Stomach (tissue), 9 donors: ENCODE results near the gene EHD4. TPM values are rescaled to one million over a fixed set of nuclear protein-coding genes. Genes with fewer than 3 reads are reported as not detected.
A peak's percentile ranks its signal among the peaks of the same experiment; 100 is the strongest.

Experiments
- DNase-seq, 2 donors: peaks; one replicate each; pipeline versions ENCODE4 v3.0.0 to v3.0.0-alpha.2; 2013 to 2019
- H3K27ac ChIP-seq, 5 donors: fragments of 200-600 bp in 4 of 5; sonication (generic) in 4 of 5; one replicate each; pipeline ENCODE4 v1.5.1; 2013 to 2019; ENCODE audit warnings: mild to moderate bottlenecking in 1 of 5, moderate library complexity in 1 of 5
- H3K27me3 ChIP-seq, 3 donors: fragments of 200-600 bp; sonication (generic); one replicate each; pipeline ENCODE4 v1.5.1; 2017 to 2019; ENCODE audit warnings: mixed run types in 1 of 3
- H3K36me3 ChIP-seq, 4 donors: fragments of 200-600 bp; sonication (generic); 1 replicate in 3 of 4; 2 replicates in 1 of 4; pipeline ENCODE4 v1.5.1; 2016 to 2019
- H3K4me1 ChIP-seq, 4 donors: fragments of 200-600 bp; sonication (generic); one replicate each; pipeline ENCODE4 v1.5.1; 2016 to 2019
- H3K4me3 ChIP-seq, 4 donors: fragments of 200-600 bp; sonication (generic) in 3 of 4; one replicate each; pipeline ENCODE4 v1.5.1; 2016 to 2019; ENCODE audit warnings: mild to moderate bottlenecking in 1 of 4
- H3K9me3 ChIP-seq, 4 donors: fragments of 200-600 bp; sonication (generic); one replicate each; pipeline ENCODE4 v1.5.1; 2016 to 2019
- CTCF ChIP-seq, 7 experiments: fragments of 450-650 bp in 4 of 7; fragments of 200-600 bp in 3 of 7; sonication (generic) in 3 of 7; IDR thresholded peaks; one replicate each; pipeline ENCODE4 v1.5.1; 2016 to 2019; ENCODE audit warnings: antibody characterized with exemption in 7 of 7, control low read depth in 2 of 7, mild to moderate bottlenecking in 1 of 7
- EP300 ChIP-seq: sonication (generic); formaldehyde crosslinking; IDR thresholded peaks from one replicate; pipeline ENCODE4 v1.6.1; 2017; ENCODE audit warnings: antibody characterized with exemption
- POLR2A ChIP-seq, 4 donors: fragments of 450-650 bp; IDR thresholded peaks; one replicate each; pipeline ENCODE4 v1.6.1; 2016; ENCODE audit warnings: antibody characterized with exemption in 4 of 4, control low read depth in 2 of 4, mild to moderate bottlenecking in 1 of 4, moderate library complexity in 1 of 4
- POLR2AphosphoS5 ChIP-seq, 3 donors: sonication (generic); formaldehyde crosslinking; IDR thresholded peaks; one replicate each; pipeline ENCODE4 v1.6.1; 2016; ENCODE audit warnings: antibody characterized with exemption in 3 of 3
- WGBS, 5 donors: extraction: QIAGEN DNeasy Blood & Tissue Kit in 3 of 5; methylation state at CpG; one replicate each; pipeline versions ENCODE4 v1.1.5 to v1.1.7; 2013 to 2018; 5-methylcytosine and 5-hydroxymethylcytosine counted together
- intact Hi-C: fragments of 100-400 bp; cut with DNase I; formaldehyde crosslinking; loops from one replicate; pipeline ENCODE4 v1.15.1; 2023; ENCODE audit warnings: low total_unique reads
- polyA plus RNA-seq, 3 donors: library from polyadenylated mRNA; stranded (reverse); fragments of 200-250 nt; gene quantifications; one replicate each; pipeline ENCODE4 v1.2.3, GENCODE V29; 2013
- total RNA-seq, 5 donors: library from RNA; depleted of rRNA; stranded (reverse); fragments of >200 nt; gene quantifications; one replicate each; pipeline versions ENCODE4 v1.1.0 to v1.2.3, GENCODE V29; 2014 to 2016
- donor health status: healthy with polysubstance abuse.
- donor health status: Bipolar disorder and iron deficiency.
- donor health status: healthy.

EHD4 gene
- total and polyA plus RNA-seq, 8 donors = 5.8 to 86.4 (median 16.2) TPM

- Histone ChIP-seq H3K4me3 (no peak overlapping the region), H3K27me3 (peaks cover 0 to 36% (median 0%) of the 10 kb centered on the region in 3 donors), H3K27ac (no peak overlapping the region), H3K9me3 (no peaks in the 10 kb centered on the region), H3K4me1 (peaks cover 8 to 41% (median 32%) of the 10 kb centered on the region in 4 donors), H3K36me3 (peaks cover 0 to 6% (median 0%) of the 10 kb centered on the region in 4 donors)
- no peak for TF ChIP-seq POLR2A (IDR thresholded peaks at IDR 0.05)
- no peak for TF ChIP-seq CTCF (IDR thresholded peaks at IDR 0.05)
- TF ChIP-seq POLR2AphosphoS5 (IDR thresholded peaks at IDR 0.05) = no peak
- no peak for TF ChIP-seq EP300
- intact Hi-C loops = no loop called here
- DNase-seq = no peak
- 81 to 93% (median 89%) methylated on average over 10 to 15 of the region's 15 CpGs for WGBS, 5 donors
Observed at GRCh38 chr15:41858756-41859155, 113.6 kb downstream of the EHD4 start.

GRCh38 chr15:41857316-41857715, 115.0 kb downstream of the EHD4 start:
- 27 to 65% (median 51%) methylated on average over 9 of the region's 9 CpGs; no CpG with 5 or more reads in 1 of the 5 donors for WGBS, 5 donors
- Histone ChIP-seq H3K27ac (peak overlapping the region; percentile 18 to 67 (median 51)), H3K4me3 (no peak overlapping the region), H3K4me1 (peaks cover 8 to 34% (median 26%) of the 10 kb centered on the region in 4 donors), H3K27me3 (peaks cover 0 to 50% (median 3%) of the 10 kb centered on the region in 3 donors), H3K36me3 (no peaks in the 10 kb centered on the region), H3K9me3 (no peaks in the 10 kb centered on the region)
- intact Hi-C loops = no loop called here
- TF ChIP-seq EP300 (no peak), POLR2AphosphoS5 (IDR thresholded peaks at IDR 0.05) (no peak), POLR2A (IDR thresholded peaks at IDR 0.05) (no peak), CTCF (IDR thresholded peaks at IDR 0.05) (no peak)
- DNase-seq = peak in 1 of 2 donors; percentile 75

GRCh38 chr15:41856716-41857115, 115.6 kb downstream of the EHD4 start:
- Histone ChIP-seq H3K27me3 (peaks cover 0 to 56% (median 3%) of the 10 kb centered on the region in 3 donors), H3K36me3 (no peaks in the 10 kb centered on the region), H3K4me1 (peaks cover 8 to 31% (median 23%) of the 10 kb centered on the region in 4 donors), H3K27ac (peak overlapping the region in 4 of 5 donors; percentile 18 to 67 (median 58)), H3K4me3 (no peak overlapping the region), H3K9me3 (no peaks in the 10 kb centered on the region)
- DNase-seq = no peak
- TF ChIP-seq CTCF (IDR thresholded peaks at IDR 0.05) = no peak
- TF ChIP-seq EP300 = no peak
- no peak for TF ChIP-seq POLR2A (IDR thresholded peaks at IDR 0.05)
- WGBS, 5 donors = 63 to 92% (median 71%) methylated on average over 8 to 12 of the region's 12 CpGs
- intact Hi-C loops = no loop called here

- Histone ChIP-seq H3K9me3 (no peaks in the 10 kb centered on the region), H3K27ac (no peak overlapping the region), H3K4me1 (peaks cover 8 to 31% (median 23%) of the 10 kb centered on the region in 4 donors), H3K36me3 (no peaks in the 10 kb centered on the region), H3K27me3 (peaks cover 0 to 58% (median 3%) of the 10 kb centered on the region in 3 donors), H3K4me3 (no peak overlapping the region)
- no peak for DNase-seq
- intact Hi-C loops = no loop called here
- TF ChIP-seq POLR2AphosphoS5 (IDR thresholded peaks at IDR 0.05) (no peak), CTCF (IDR thresholded peaks at IDR 0.05) (no peak), POLR2A (IDR thresholded peaks at IDR 0.05) (no peak), EP300 (no peak)
- 84 to 95% (median 87%) methylated on average over 16 to 17 of the region's 17 CpGs for WGBS, 5 donors
Observed at GRCh38 chr15:41856262-41856661, 116.1 kb downstream of the EHD4 start.
